HepG2 (cell line): Measurements from ENCODE around the gene ATR. TPM values are rescaled to one million over a fixed set of nuclear protein-coding genes. Genes with fewer than 3 reads are reported as not detected.

Experiments
- CEBPG ChIP-seq: IDR thresholded peaks from 2 replicates; pipeline ENCODE4 v1.6.1; 2016
- CREB1 ChIP-seq, 2 experiments: fragments of 450-650 bp in 1 of 2; IDR thresholded peaks; 2 replicates each; pipeline ENCODE4 v1.6.1; 2016 to 2017; ENCODE audit warnings: control low read depth in 1 of 2, mild to moderate bottlenecking in 1 of 2, missing compliant biosample characterization in 1 of 2, missing genetic modification characterization in 1 of 2
- FOXJ3 ChIP-seq: sonication (generic); formaldehyde crosslinking; IDR thresholded peaks from 2 replicates; pipeline ENCODE4 v1.4.0; 2020; ENCODE audit warnings: missing genetic modification reagents, mild to moderate bottlenecking, borderline replicate concordance
- FOXK1 ChIP-seq: sonication (generic); formaldehyde crosslinking; IDR thresholded peaks from 2 replicates; pipeline ENCODE4 v1.4.0; 2020; ENCODE audit warnings: low read depth, missing genetic modification reagents, borderline replicate concordance
- FOXP4 ChIP-seq: sonication (generic); formaldehyde crosslinking; IDR thresholded peaks from 2 replicates; pipeline ENCODE4 v1.4.0; 2020; ENCODE audit warnings: missing genetic modification reagents
- HDAC6 ChIP-seq: fragments of 200-600 bp; sonication (generic); IDR thresholded peaks from 2 replicates; pipeline ENCODE4 v1.7.0; 2017; ENCODE audit warnings: mild to moderate bottlenecking, antibody characterized with exemption, low read length, low read depth
- ISL2 ChIP-seq: sonication (generic); formaldehyde crosslinking; IDR thresholded peaks from 2 replicates; pipeline ENCODE4 v1.5.0; 2020; ENCODE audit warnings: missing genetic modification reagents
- MAFK ChIP-seq, 2 experiments: IDR thresholded peaks in 1 of 2; conservative IDR thresholded peaks in 1 of 2; 2 replicates each; pipeline ENCODE4 v1.6.1; 2011; ENCODE audit warnings: improper control_type of control experiment in 2 of 2, low read length in 2 of 2
- SIX1 ChIP-seq: sonication (generic); formaldehyde crosslinking; IDR thresholded peaks from 2 replicates; pipeline ENCODE4 v1.4.0; 2020; ENCODE audit warnings: missing genetic modification reagents, borderline replicate concordance
- SP2 ChIP-seq: sonication (generic); formaldehyde crosslinking; IDR thresholded peaks from 2 replicates; pipeline ENCODE4 v1.5.1; 2020; ENCODE audit warnings: mild to moderate bottlenecking, missing genetic modification reagents
- SSRP1 ChIP-seq: IDR thresholded peaks from 2 replicates; pipeline ENCODE4 v1.6.1; 2016; ENCODE audit warnings: control low read depth
- XRCC5 ChIP-seq: fragments of 200-400 bp; formaldehyde crosslinking; optimal IDR thresholded peaks from 2 replicates; pipeline ENCODE3; 2017; ENCODE audit warnings: mild to moderate bottlenecking, low read length
- YY1 ChIP-seq: IDR thresholded peaks from 2 replicates; pipeline ENCODE4 v1.6.1; 2011; ENCODE audit warnings: low read length, low read depth, moderate library complexity, mild to moderate bottlenecking; ENCODE audit not compliant: insufficient read depth, insufficient replicate concordance
- ZNF280D ChIP-seq: sonication (generic); formaldehyde crosslinking; IDR thresholded peaks from 2 replicates; pipeline ENCODE4 v1.5.1; 2020; ENCODE audit warnings: mild to moderate bottlenecking, missing genetic modification reagents
- ZNF546 ChIP-seq: sonication (generic); formaldehyde crosslinking; conservative IDR thresholded peaks from 2 replicates; pipeline ENCODE4 v1.8.1; 2023; ENCODE audit warnings: mild to moderate bottlenecking, missing genetic modification reagents
- ZNF609 ChIP-seq: sonication (generic); formaldehyde crosslinking; IDR thresholded peaks from 2 replicates; pipeline ENCODE4 v1.4.0; 2020; ENCODE audit warnings: mild to moderate bottlenecking, missing genetic modification reagents, borderline replicate concordance
- ZNF772 ChIP-seq: sonication (generic); formaldehyde crosslinking; IDR thresholded peaks from 2 replicates; pipeline ENCODE4 v1.5.0; 2020; ENCODE audit warnings: mild to moderate bottlenecking, missing genetic modification reagents
- ZNF792 ChIP-seq: IDR thresholded peaks from 2 replicates; pipeline ENCODE4 v1.6.1; 2016
- ZZZ3 ChIP-seq: sonication (generic); formaldehyde crosslinking; IDR thresholded peaks from 2 replicates; pipeline ENCODE4 v1.4.0; 2020; ENCODE audit warnings: missing genetic modification reagents, mild to moderate bottlenecking, borderline replicate concordance
- polyA plus RNA-seq, 8 experiments: library from polyadenylated mRNA; depleted of rRNA in 3 of 8; stranded (reverse) in 7 of 8; unstranded in 1 of 8; fragments of >200 nt; fragmentation: Illumina TruSeq in 4 of 8; extraction: Trizol in 4 of 8; gene quantifications; 2 replicates each; pipeline versions ENCODE4 v1.2.1 to v1.2.3, GENCODE V29; 2011 to 2016; ENCODE audit warnings: low read depth in 4 of 8, missing spikeins in 1 of 8, mixed read lengths in 1 of 8; ENCODE audit not compliant: insufficient read depth in 1 of 8
- total RNA-seq, 5 experiments: library from RNA; depleted of rRNA; stranded (reverse); fragments of >200 nt; fragmentation: Illumina TruSeq; extraction: Trizol; gene quantifications; 2 replicates each; pipeline ENCODE4 v1.2.3, GENCODE V29; 2016; ENCODE audit warnings: low read depth in 1 of 5

ATR gene
- total and polyA plus RNA-seq, 2 of the 13 experiments (the other 11 are each of a cell fraction or from before 2014, with no cell fraction given): 6.6 to 17.0 TPM

- TF ChIP-seq FOXP4 (peak; percentile 24; the same call in 1 of the 2 replicates), MAFK (conservative IDR thresholded peaks at IDR 0.05 in 1 of 2, IDR thresholded peaks at IDR 0.05 in 1 of 2; ENCODE audit: low read length in 2 of 2) (no peak), SIX1 (no peak), ZNF280D (CRISPR knock-in tag) (0 out of 2 replicates have a peak, but pooled peaks have one; percentile 48), ZNF772 (CRISPR knock-in tag) (no peak), FOXK1 (CRISPR knock-in tag) (peak; percentile 86), CREB1 (IDR thresholded peaks at IDR 0.05) (peak; percentile 91), CREB1 (CRISPR knock-in tag; IDR thresholded peaks at IDR 0.05) (peak; percentile 96), ISL2 (CRISPR knock-in tag) (peak; percentile 53; the same call in 1 of the 2 replicates), SSRP1 (CRISPR knock-in tag) (no peak), ZNF609 (CRISPR knock-in tag) (no peak), YY1 (peak; percentile 82), FOXJ3 (CRISPR knock-in tag) (no peak; the same call in 1 of the 2 replicates), HDAC6 (no peak), SP2 (CRISPR knock-in tag) (no peak), ZZZ3 (CRISPR knock-in tag) (peak; percentile 83; the same call in 1 of the 2 replicates), CEBPG (CRISPR knock-in tag) (peak; percentile 85), XRCC5 (peak; percentile 83), ZNF546 (CRISPR knock-in tag) (0 out of 2 replicates have a peak, but pooled peaks have one; percentile 68), ZNF792 (CRISPR knock-in tag) (peak; percentile 53; the same call in 1 of the 2 replicates)
Measured at GRCh38 chr3:142447852-142448823, 130.4 kb downstream of the ATR start, which contains the start of gene XRN1 (continued).
